ENCODE results near the gene APOL3. TPM values are rescaled to one million over a fixed set of nuclear protein-coding genes. Genes with fewer than 3 reads are reported as not detected.
"Not testable (repeated sequence)": the region's sequence is repeated elsewhere in the genome, so short reads cannot be mapped to it uniquely, and the experiment has no call there.

APOL3 gene
- total RNA-seq, 1 donor from 2014 or later, result 77.0 TPM

GRCh38 chr22:36156119-36156514, 4.4 kb downstream of the APOL3 start:
- Histone ChIP-seq H3K4me1 (peaks cover 96% of the 10 kb centered on the region), H3K4me3 (peak overlapping the region; percentile 65)
- no peak for ATAC-seq

GRCh38 chr22:36155702-36156101, 4.9 kb downstream of the APOL3 start:
- no peaks in the 10 kb centered on the region for H3K27me3 ChIP-seq (ENCODE audit: low read depth)
- DNase-seq (no peak), ATAC-seq (peak; percentile 74 to 78)
- H3K27ac ChIP-seq, result peak overlapping the region; percentile 86
- intact Hi-C loops (cut with DNase I), result no loop called here
- H3K4me3 ChIP-seq, result peak overlapping the region; percentile 65
- no peaks in the 10 kb centered on the region for H3K9me3 ChIP-seq
- H3K4me1 ChIP-seq, result peaks cover 96% of the 10 kb centered on the region
- H3K36me3 ChIP-seq, result no peaks in the 10 kb centered on the region
- peak; percentile 10 for TF ChIP-seq CTCF (IDR thresholded peaks at IDR 0.05)

More at GRCh38 chr22:36156119-36156514, 4.4 kb downstream of the APOL3 start:
- no peak for TF ChIP-seq CTCF (IDR thresholded peaks at IDR 0.05)
- Histone ChIP-seq H3K36me3 (no peaks in the 10 kb centered on the region), H3K27me3 (ENCODE audit: low read depth) (no peaks in the 10 kb centered on the region), H3K27ac (peak overlapping the region; percentile 86), H3K9me3 (no peaks in the 10 kb centered on the region)
- no peak for DNase-seq
- intact Hi-C loops (cut with DNase I), result no loop called here

DNA sequence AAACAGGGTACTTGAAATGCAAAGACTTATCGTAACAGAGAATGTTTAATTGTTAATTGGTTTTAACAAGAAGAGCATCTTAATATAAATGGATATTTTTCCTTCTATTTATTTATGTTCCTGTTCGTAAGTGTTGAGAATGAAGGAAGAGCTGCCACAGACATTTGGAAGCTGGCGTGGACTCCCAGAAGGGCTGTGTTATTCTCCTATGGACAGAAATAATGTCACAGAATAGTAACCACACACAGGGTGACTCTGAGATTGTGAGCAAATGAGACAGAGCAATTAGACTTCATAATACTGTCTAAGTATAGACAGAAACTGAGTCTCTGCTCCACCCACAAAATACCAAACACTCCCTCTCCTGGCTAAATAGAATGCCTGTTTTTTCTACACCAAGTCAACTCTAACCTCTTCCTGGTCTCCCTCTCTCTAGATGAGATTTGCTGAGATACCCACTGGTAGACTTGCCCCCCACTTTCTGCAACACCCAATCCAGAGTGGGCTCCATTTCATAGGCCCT, 6.1 kb downstream of the APOL3 start:
- H3K27me3 ChIP-seq (ENCODE audit: low read depth), result no peaks in the 10 kb centered on the region
- no peak for DNase-seq
- peaks cover 97% of the 10 kb centered on the region for H3K4me1 ChIP-seq
- peak overlapping the region; percentile 65 for H3K4me3 ChIP-seq
- peaks cover 3% of the 10 kb centered on the region for H3K36me3 ChIP-seq
- intact Hi-C loops (cut with DNase I), result no loop called here
- TF ChIP-seq CTCF (IDR thresholded peaks at IDR 0.05), result no peak
- peak overlapping the region; percentile 86 for H3K27ac ChIP-seq
- peak in 1 of 2 donors; percentile 2 for ATAC-seq
- H3K9me3 ChIP-seq, result no peaks in the 10 kb centered on the region

DNA sequence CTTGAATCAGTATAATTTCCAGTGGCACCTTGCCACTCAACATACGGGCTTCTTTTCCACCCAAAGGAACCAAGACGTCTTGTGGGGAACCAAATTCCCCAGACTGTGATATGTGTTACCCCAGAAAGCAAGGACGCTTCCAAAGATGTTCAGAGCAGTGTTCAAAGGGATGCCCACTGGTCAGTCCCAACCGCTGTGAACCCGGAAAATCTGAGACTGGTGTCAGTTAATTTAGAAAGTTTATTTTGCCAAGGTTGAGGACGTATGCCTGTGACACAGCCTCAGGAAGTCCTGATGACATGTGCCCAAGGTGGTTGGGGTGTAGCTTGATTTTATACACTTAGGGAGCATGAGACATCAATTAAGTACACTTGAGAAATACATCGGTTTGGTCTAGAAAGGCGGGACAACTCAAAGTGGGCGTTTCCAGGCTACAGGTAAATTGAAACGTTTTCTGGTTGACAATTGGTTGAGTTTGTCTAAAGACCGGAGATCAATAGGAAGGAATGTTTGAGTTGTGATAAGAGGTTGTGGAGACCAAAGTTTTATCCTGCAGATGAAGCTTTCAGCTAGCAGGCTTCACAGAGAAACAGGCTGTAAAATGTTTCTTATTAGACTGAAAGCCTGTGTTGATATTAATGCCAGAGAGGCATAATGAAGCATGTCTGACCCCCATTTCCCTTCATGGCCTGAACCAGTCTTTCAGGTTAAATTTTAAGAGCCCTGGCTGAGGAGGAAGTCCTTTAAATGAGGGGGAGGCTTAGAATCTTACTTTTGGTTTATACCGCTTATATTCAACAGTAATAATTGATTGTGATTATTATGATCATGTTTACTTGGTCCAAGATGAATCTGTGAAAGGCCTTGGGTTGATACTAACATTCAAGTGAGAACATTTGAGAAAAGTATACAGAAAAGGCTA, 6.8 kb downstream of the APOL3 start:
- Histone ChIP-seq H3K27me3 (ENCODE audit: low read depth) (no peaks in the 10 kb centered on the region), H3K9me3 (no peaks in the 10 kb centered on the region), H3K4me1 (peaks cover 97% of the 10 kb centered on the region), H3K4me3 (no peak overlapping the region), H3K27ac (peak overlapping the region; percentile 86), H3K36me3 (peaks cover 10% of the 10 kb centered on the region)
- ATAC-seq (peak in 1 of 2 donors; percentile 49), DNase-seq (no peak)
- TF ChIP-seq CTCF (IDR thresholded peaks at IDR 0.05), result no peak
- intact Hi-C loops (cut with DNase I), result no loop called here

GRCh38 chr22:36152821-36153220, 7.7 kb downstream of the APOL3 start:
- Histone ChIP-seq H3K36me3 (peaks cover 20% of the 10 kb centered on the region), H3K27ac (peak overlapping the region; percentile 86), H3K4me1 (peaks cover 93% of the 10 kb centered on the region)
- DNase-seq; H3K27me3 ChIP-seq (ENCODE audit: low read depth); H3K9me3 ChIP-seq; H3K4me3 ChIP-seq; intact Hi-C loops (cut with DNase I); ATAC-seq: not testable (repeated sequence)

GRCh38 chr22:36152088-36152487, 8.5 kb downstream of the APOL3 start:
- H3K9me3 ChIP-seq, result no peaks in the 10 kb centered on the region
- H3K27ac ChIP-seq, result peak overlapping the region; percentile 51
- intact Hi-C loops (cut with DNase I), result no loop called here
- no peaks in the 10 kb centered on the region for H3K27me3 ChIP-seq (ENCODE audit: low read depth)
- DNase-seq, result no peak
- peaks cover 93% of the 10 kb centered on the region for H3K4me1 ChIP-seq
- ATAC-seq, result no peak
- no peak for TF ChIP-seq CTCF (IDR thresholded peaks at IDR 0.05)
- H3K36me3 ChIP-seq, result peaks cover 27% of the 10 kb centered on the region
- H3K4me3 ChIP-seq, result no peak overlapping the region
